Adrenal gland (tissue), 12 donors: ENCODE results near the gene BNIP3. TPM values are rescaled to one million over a fixed set of nuclear protein-coding genes. Genes with fewer than 3 reads are reported as not detected.

ENCODE experiments used
- DNase-seq, 7 donors: peaks; one replicate each; pipeline ENCODE4 v3.0.0-alpha.2; 2019 to 2020
- H3K27ac ChIP-seq, 5 donors: fragments of 200-600 bp; sonication (generic) in 4 of 5; 1 replicate in 3 of 5; 2 replicates in 2 of 5; pipeline versions ENCODE4 v1.5.1 to v1.8.0; 2016 to 2020; ENCODE audit warnings: mild to moderate bottlenecking in 1 of 5
- H3K27me3 ChIP-seq: fragments of 200-600 bp; 2 replicates; pipeline ENCODE4 v1.8.0; 2021
- H3K36me3 ChIP-seq, 2 donors: fragments of 200-600 bp; replicated peaks in 1 of 2; 1 replicate in 1 of 2; 2 replicates in 1 of 2; pipeline versions ENCODE4 v1.5.1 to v1.8.0; 2018 to 2022
- H3K4me1 ChIP-seq, 2 donors: fragments of 200-600 bp; replicated peaks in 1 of 2; 1 replicate in 1 of 2; 2 replicates in 1 of 2; pipeline versions ENCODE4 v1.5.1 to v1.8.0; 2018 to 2021
- H3K4me3 ChIP-seq, 4 donors: fragments of 200-600 bp; sonication (generic) in 3 of 4; one replicate each; pipeline ENCODE4 v1.5.1; 2016 to 2018
- H3K9me3 ChIP-seq, 3 donors: fragments of 200-600 bp; sonication (generic) in 1 of 3; replicated peaks in 1 of 3; 1 replicate in 2 of 3; 2 replicates in 1 of 3; pipeline versions ENCODE4 v1.5.1 to v1.8.0; 2016 to 2021
- POLR2A ChIP-seq, 2 donors: fragments of 450-650 bp; IDR thresholded peaks; one replicate each; pipeline ENCODE4 v1.6.1; 2017; ENCODE audit warnings: antibody characterized with exemption in 2 of 2, mild to moderate bottlenecking in 2 of 2, moderate library complexity in 1 of 2
- WGBS, 4 donors: extraction: QIAGEN DNeasy Blood & Tissue Kit in 2 of 4; methylation state at CpG; one replicate each; pipeline versions ENCODE4 v1.1.5 to v1.1.7; 2013 to 2017; 5-methylcytosine and 5-hydroxymethylcytosine counted together
- intact Hi-C, 2 donors: fragments of 100-400 bp; cut with DNase I; formaldehyde crosslinking; loops; one replicate each; pipeline versions ENCODE4 v1.14.1 to v1.15.0; 2022 to 2023
- polyA plus RNA-seq, 3 donors: library from polyadenylated mRNA; stranded (reverse); fragments of 200-250 nt in 2 of 3; fragments of 350-450 nt in 1 of 3; fragmentation: Illumina TruSeq in 1 of 3; extraction: RNeasy Lipid Tissue Mini Kit (QIAGEN cat#74804) in 1 of 3; gene quantifications; one replicate each; pipeline ENCODE4 v1.2.3, GENCODE V29; 2013 to 2014
- total RNA-seq, 9 donors: library from RNA; depleted of rRNA in 4 of 9; stranded (reverse); fragments of >200 nt in 4 of 9; fragments of 120-200 nt in 1 of 9; fragmentation: NEBNext Ultra II Directional in 1 of 9; extraction: Animal tissue kit (Norgen Biotek cat#: 25700) in 1 of 9; gene quantifications; one replicate each; pipeline versions ENCODE4 v1.1.0 to v1.2.4, GENCODE V29; 2013 to 2023
- TF ChIP-seq, protein P1 (sequence below), 6 experiments: fragments of 450-650 bp in 4 of 6; fragments of 200-600 bp in 2 of 6; sonication (generic) in 1 of 6; IDR thresholded peaks; 1 replicate in 5 of 6; 2 replicates in 1 of 6; pipeline versions ENCODE4 v1.5.1 to v1.8.0; 2016 to 2021; ENCODE audit warnings: antibody characterized with exemption in 6 of 6, mild to moderate bottlenecking in 2 of 6, moderate library complexity in 1 of 6
- donor health status: healthy with polysubstance abuse.
- donor health status: Bipolar disorder and iron deficiency.
- donor health status: DM: yes; HTN: yes; CAD: no.
- donor health status: DM: no; HTN: no; CAD: no.
- donor health status: DM: no; HTN: no; CAD: no.
- donor health status: DM: yes; HTN: yes; CAD: no.

The BNIP3 gene
- total and polyA plus RNA-seq, 12 donors = 14.2 to 132 (median 76.4) TPM

DNA sequence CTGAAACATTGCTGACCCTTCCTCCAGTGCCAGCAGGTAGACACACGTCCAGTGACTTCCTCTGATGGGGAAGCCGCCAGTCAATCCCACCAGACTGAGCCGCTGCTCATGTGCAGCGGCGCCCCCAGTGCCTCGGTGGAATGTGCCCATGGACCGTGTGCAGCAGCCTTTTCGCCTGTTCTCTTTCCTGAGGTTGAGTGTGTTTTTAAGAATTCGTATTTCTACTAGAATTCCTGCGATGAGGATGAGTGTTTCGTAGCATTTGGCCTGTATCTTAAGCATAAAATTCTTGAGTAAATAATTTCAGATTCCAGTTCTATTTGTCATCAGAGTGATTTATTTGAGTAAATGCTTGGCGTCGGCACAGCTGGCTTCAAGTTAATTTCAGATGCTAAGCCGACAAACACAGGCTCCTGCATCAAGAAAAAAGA lies 35.4 kb downstream of the BNIP3 start:
- TF ChIP-seq POLR2A (IDR thresholded peaks at IDR 0.05) = no peak
- TF ChIP-seq, protein P1, sequence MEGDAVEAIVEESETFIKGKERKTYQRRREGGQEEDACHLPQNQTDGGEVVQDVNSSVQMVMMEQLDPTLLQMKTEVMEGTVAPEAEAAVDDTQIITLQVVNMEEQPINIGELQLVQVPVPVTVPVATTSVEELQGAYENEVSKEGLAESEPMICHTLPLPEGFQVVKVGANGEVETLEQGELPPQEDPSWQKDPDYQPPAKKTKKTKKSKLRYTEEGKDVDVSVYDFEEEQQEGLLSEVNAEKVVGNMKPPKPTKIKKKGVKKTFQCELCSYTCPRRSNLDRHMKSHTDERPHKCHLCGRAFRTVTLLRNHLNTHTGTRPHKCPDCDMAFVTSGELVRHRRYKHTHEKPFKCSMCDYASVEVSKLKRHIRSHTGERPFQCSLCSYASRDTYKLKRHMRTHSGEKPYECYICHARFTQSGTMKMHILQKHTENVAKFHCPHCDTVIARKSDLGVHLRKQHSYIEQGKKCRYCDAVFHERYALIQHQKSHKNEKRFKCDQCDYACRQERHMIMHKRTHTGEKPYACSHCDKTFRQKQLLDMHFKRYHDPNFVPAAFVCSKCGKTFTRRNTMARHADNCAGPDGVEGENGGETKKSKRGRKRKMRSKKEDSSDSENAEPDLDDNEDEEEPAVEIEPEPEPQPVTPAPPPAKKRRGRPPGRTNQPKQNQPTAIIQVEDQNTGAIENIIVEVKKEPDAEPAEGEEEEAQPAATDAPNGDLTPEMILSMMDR (IDR thresholded peaks at IDR 0.05) = no peak
- peak in 4 of 7 donors; percentile 62 to 79 (median 69) for DNase-seq
- Histone ChIP-seq H3K4me3 (no peak overlapping the region), H3K27me3 (no peaks in the 10 kb centered on the region), H3K36me3 (peaks cover 0 to 65% of the 10 kb centered on the region in 2 donors), H3K9me3 (no peaks in the 10 kb centered on the region), H3K27ac (peak overlapping the region in 3 of 5 donors; percentile 27 to 80 (median 59)), H3K4me1 (peaks cover 3 to 21% of the 10 kb centered on the region in 2 donors)
- intact Hi-C loops = loop anchor here (5.0 to 10.0 kb wide), 2 partner anchors 59 to 62 kb away; no protein-coding TSS in a partner anchor
- 61 to 65% (median 62%) methylated on average over 14 of the region's 14 CpGs for WGBS, 4 donors

DNA sequence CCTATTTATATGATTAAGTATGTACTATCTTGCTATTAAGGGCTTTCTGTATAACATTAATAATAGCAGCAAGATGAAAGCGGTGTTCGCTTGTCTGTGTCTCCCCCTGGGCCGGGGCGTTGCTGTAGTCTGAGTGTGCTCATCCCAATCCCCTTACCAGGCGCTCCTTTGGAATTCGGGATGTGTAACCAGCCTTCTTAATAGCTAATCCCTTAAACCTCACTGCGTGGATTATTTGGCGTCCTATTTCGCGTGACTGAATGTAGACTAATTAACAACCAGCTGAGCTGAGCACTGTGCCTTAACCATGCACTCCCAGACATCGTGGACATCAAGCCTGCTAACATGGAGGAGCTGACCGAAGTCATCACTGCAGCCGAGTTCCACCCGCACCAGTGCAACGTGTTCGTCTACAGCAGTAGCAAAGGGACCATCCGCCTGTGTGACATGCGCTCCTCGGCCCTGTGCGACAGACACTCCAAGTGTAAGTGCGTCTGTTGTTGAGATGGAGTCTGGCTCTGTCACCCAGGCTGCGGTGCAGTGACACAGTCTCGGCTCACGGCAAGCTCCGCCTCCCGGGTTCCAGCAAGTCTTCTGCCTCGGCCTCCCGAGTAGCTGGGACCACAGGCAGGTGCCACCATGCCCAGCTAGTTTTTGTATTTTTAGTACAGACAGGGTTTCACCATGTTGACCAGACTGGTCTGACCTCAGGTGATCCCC lies 36.6 kb downstream of the BNIP3 start:
- peak in 2 of 7 donors; percentile 24 to 54 for DNase-seq
- peaks cover 0 to 64% of the 10 kb centered on the region in 2 donors for H3K36me3 ChIP-seq
- TF ChIP-seq, protein P1 (IDR thresholded peaks at IDR 0.05) = no peak
- no peak for TF ChIP-seq POLR2A (IDR thresholded peaks at IDR 0.05)
- peak overlapping the region in 1 of 5 donors; percentile 63 for H3K27ac ChIP-seq
- H3K27me3 ChIP-seq = no peaks in the 10 kb centered on the region
- H3K4me1 ChIP-seq = peaks cover 3 to 21% of the 10 kb centered on the region in 2 donors
- intact Hi-C loops = loop anchor here (5.0 to 10.0 kb wide), 3 partner anchors 38 to 60 kb away; no protein-coding TSS in a partner anchor
- H3K4me3 ChIP-seq = no peak overlapping the region
- WGBS, 4 donors = 92 to 96% (median 95%) methylated on average over 25 to 28 of the region's 28 CpGs
- H3K9me3 ChIP-seq = no peaks in the 10 kb centered on the region

DNA sequence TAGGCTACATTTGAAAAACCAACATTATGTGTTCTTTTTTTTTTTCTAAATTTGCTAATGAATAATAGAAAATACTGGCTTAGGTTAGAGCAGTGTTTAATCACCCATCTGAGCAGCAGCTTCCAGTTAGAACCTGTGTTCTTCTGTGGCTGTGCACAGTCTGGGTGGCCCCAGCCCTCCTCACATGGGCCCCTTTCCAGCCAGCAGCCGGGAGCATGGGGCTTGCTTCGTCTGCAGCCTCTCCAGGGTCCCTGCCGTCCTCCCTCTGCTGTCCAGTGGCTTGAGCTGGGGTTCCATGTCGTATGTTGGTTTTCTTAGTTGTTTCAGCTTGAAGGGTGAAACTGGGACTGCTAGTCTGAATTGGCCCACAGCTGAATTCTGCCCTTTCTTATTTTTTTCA lies 37.3 kb downstream of the BNIP3 start:
- Histone ChIP-seq H3K4me1 (peaks cover 3 to 21% of the 10 kb centered on the region in 2 donors), H3K9me3 (no peaks in the 10 kb centered on the region), H3K36me3 (peaks cover 0 to 60% of the 10 kb centered on the region in 2 donors), H3K27ac (no peak overlapping the region), H3K27me3 (no peaks in the 10 kb centered on the region), H3K4me3 (no peak overlapping the region)
- DNase-seq = peak in 1 of 7 donors; percentile 27
- intact Hi-C loops = loop anchor here (5.0 to 10.0 kb wide), 2 partner anchors 37 to 60 kb away; no protein-coding TSS in a partner anchor
- 78 to 94% (median 89%) methylated on average over 4 of the region's 4 CpGs for WGBS, 4 donors
- TF ChIP-seq, protein P1 (IDR thresholded peaks at IDR 0.05) = no peak
- TF ChIP-seq POLR2A (IDR thresholded peaks at IDR 0.05) = no peak

DNA sequence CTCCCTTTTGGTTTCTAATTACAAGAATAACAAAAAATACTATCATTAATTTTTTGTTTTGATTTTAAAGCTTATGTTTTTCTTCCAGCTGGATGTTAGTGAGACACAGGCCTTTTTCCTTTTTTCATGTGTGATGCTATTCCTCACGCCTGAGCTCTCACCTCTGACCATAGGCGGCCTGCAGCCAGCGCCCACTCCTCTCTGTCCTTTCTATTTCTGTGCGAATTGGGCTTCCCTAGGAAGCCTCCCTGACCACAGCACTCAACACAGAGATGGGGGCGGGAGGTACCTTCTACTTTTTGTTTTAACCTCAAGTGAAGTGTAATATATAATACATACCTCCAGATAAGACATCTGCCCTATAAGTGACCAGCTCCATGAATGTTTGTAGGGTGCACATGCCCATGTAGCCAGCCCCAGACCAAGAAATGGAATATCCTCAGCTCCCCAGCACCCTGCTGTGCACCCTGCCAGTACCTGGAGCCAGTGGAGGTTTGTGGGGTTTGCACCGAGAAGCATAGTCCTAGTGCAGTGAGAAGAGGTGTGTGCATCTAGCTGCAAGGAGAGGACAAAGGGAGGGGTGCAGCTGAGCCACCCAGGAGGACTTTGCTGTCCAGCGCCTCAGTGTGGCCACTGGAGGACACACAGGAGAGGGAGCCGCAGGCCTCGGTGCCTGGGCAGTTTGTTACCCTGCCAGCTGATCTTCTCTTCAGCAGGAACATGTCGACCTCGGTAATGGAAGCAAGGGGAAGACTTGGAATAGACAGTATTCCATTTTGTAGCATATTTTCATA lies 38.5 kb downstream of the BNIP3 start:
- no peaks in the 10 kb centered on the region for H3K27me3 ChIP-seq

More for the DNA sequence above, 38.5 kb downstream of the BNIP3 start:
- H3K4me1 ChIP-seq = peaks cover 3 to 20% of the 10 kb centered on the region in 2 donors
- H3K27ac ChIP-seq = no peak overlapping the region
- TF ChIP-seq, protein P1 (IDR thresholded peaks at IDR 0.05) = peak in 5 of 6 experiments; percentile 50 to 69 (median 62)
- TF ChIP-seq POLR2A (IDR thresholded peaks at IDR 0.05) = no peak
- intact Hi-C loops = loop anchor here (5.0 to 10.0 kb wide), 2 partner anchors 36 to 58 kb away; no protein-coding TSS in a partner anchor
- H3K36me3 ChIP-seq = peaks cover 0 to 54% of the 10 kb centered on the region in 2 donors
- no peaks in the 10 kb centered on the region for H3K9me3 ChIP-seq
- H3K4me3 ChIP-seq = no peak overlapping the region
- DNase-seq = peak in 6 of 7 donors; percentile 59 to 78 (median 71)
- WGBS, 4 donors = 68 to 72% (median 70%) methylated on average over 8 to 11 of the region's 11 CpGs
